ENCODE data around the gene NSD2. TPM values are rescaled to one million over a fixed set of nuclear protein-coding genes. Genes with fewer than 3 reads are reported as not detected.
A peak's percentile ranks its signal among the peaks of the same experiment; 100 is the strongest.
"Not testable (repeated sequence)": the region's sequence is repeated elsewhere in the genome, so short reads cannot be mapped to it uniquely, and the experiment has no call there.

Gene NSD2
- total RNA-seq, 1 donor from 2014 or later, result 45.3 TPM

DNA sequence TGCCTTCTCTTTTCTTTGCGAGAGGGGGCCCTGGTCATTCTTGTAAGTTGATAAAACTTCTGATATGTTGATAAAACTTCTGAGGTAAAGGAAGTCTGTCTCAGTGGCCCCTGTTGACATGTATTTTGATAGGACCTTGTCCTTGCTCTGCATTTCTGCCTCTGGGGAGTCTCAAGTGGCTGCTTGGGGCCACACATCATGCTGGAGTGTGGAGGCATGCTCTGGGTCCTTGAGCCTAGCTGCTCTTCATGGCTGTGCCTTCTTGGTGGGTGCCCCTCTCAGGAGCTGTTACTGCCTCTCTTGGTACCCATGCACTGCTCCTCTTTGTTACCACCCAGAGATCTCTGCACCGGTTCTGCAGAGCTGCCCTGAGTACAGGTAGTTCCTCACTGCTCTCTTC lies 14.2 kb downstream of the NSD2 start:
- intact Hi-C loops (cut with micrococcal nuclease), result no loop called here
- ATAC-seq, result no peak
- DNase-seq, result no peak

DNA sequence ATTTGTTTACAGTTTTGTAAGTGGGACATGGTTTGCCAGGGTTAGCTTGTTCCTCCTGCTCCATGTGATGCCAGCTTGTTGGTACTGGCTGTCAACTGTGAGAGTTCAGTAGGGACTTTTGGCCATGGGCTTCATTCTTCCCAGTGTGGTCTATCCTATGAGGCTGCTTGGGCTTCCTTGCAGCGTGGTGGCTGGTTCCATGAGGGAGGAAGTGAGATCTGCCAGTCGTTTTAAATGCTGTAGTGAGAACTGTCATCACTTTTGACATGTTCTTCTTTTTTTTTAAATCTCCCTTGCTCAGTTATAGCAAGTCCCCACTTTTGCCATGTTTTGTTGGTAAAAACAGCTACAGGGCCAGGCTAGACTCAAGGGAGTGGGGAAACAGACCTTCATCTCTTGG lies 15.9 kb downstream of the NSD2 start:
- ATAC-seq, result no peak
- no peak for DNase-seq
- intact Hi-C loops (cut with micrococcal nuclease), result no loop called here

DNA sequence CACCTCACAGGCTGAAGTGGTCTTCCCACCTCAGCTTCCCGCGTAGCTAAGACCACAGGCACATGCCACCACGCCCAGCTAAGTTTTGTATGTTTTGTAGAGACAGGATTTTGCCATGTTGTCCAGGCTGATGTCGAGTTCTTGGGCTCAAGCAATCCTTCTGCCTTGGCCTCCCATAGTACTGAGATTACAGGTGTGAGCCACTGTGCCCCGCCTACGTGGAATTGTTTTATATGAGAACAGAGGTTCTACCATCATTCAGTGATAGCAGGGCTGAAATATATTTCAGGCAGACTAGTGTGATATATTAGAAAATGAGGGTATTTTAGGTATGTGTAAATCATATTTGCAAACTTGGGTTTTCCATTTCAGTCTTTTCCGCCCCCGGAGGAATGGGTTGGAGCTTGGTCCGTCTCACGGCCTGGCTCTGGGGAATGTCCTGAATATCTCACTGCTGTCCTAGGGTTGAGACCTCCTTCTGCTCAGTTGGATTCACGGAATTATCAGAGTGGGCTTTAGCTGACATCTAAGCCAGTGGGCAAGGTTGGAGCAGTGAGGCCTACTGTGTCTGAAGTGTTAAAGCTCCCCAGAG lies 19.9 kb downstream of the NSD2 start:
- intact Hi-C loops (cut with micrococcal nuclease), result no loop called here
- DNase-seq (no peak), ATAC-seq (no peak)

DNA sequence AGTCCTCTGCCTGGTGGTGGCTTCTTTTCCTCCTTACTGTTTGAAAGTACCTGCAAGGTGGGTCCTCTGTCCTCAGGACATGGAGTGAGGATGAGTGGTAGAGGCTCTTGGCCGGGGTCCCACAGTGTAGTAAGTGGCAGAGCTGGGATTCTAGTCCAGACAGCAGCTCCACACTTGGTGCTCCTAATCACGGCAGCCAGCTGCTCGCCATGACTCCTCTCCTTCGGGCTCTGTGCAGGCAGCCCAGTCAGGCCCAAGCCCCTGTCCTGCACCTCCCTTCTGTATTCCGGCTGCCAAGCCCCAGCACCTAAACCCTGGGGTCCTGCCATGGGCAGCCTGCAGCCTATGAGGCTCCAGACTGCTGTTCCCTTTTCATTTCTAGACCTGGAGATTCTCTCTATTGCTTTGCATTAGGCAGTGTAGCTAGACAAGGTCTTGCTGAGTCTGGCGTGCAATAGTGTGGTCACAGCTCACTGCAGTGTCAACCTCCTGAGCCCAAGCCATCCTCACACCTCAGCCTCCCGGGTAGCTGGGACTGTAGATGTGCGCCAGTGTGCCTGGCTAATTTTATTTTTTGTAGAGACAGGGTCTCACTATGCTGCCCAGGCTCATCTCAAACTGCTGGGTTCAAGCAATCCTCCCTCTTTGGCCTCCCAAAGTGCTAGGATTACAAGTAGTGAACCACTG lies 24.9 kb downstream of the NSD2 start:
- intact Hi-C loops (cut with micrococcal nuclease), result no loop called here
- no peak for ATAC-seq
- DNase-seq, result no peak

DNA sequence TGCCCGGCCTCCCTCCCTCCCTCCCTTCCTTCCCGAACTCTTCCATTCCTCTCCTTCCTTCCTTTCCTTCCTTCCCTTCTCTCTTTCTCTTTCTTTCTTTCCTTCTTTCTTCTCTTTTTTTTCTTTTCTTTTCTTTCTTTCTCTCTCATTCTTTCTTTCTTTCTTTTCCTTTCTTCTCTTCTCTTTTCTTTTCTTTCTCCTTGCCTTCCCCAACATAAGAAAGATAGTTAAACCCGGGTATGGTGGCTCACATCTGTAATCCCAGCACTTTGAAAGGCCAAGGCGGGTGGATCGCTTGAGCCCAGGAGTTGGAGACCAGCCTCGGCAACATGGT lies 25.4 kb downstream of the NSD2 start:
- ATAC-seq (no peak), DNase-seq (no peak)
- intact Hi-C loops (cut with micrococcal nuclease), result no loop called here

DNA sequence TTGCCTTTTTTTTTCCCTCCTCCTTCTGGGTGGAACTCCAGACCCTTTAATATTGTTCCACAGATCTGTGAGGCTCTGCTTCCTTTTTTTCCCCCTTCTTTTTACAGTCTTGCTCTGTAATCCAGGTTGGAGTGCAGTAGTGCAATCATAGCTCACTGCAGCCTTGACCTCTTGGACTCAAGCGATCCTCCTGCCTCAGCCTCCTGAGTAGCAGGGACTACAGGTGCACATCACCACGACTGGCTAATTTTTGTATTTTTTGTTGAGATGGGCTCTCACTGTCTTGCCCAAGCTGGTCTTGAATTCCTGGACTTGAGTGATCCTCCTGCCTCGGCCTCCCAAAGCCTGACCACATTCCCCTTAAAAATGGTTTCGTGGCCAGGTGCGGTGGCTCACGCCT lies 26.8 kb downstream of the NSD2 start:
- intact Hi-C loops (cut with micrococcal nuclease), result no loop called here
- ATAC-seq, result no peak
- no peak for DNase-seq

DNA sequence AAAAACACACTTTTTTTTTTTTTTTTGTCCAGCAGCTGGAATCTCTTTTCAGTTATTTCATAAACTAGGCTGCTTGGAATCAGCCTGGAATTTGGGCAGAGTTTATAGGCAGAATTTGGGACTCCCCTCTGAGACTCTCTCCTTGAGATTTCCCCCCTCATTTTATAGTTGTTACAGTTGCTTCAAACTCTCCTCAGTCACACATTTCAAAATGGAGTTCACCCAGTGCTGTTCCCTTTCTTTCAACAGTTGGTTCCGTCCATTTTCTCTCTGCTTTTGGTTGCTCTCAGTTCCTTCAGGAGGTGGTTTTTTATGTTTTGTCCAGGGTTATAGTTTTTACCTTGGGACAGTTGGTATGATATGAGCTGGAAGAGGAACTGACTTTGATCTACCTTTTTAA lies 27.5 kb downstream of the NSD2 start:
- no peak for DNase-seq
- ATAC-seq, result no peak

DNA sequence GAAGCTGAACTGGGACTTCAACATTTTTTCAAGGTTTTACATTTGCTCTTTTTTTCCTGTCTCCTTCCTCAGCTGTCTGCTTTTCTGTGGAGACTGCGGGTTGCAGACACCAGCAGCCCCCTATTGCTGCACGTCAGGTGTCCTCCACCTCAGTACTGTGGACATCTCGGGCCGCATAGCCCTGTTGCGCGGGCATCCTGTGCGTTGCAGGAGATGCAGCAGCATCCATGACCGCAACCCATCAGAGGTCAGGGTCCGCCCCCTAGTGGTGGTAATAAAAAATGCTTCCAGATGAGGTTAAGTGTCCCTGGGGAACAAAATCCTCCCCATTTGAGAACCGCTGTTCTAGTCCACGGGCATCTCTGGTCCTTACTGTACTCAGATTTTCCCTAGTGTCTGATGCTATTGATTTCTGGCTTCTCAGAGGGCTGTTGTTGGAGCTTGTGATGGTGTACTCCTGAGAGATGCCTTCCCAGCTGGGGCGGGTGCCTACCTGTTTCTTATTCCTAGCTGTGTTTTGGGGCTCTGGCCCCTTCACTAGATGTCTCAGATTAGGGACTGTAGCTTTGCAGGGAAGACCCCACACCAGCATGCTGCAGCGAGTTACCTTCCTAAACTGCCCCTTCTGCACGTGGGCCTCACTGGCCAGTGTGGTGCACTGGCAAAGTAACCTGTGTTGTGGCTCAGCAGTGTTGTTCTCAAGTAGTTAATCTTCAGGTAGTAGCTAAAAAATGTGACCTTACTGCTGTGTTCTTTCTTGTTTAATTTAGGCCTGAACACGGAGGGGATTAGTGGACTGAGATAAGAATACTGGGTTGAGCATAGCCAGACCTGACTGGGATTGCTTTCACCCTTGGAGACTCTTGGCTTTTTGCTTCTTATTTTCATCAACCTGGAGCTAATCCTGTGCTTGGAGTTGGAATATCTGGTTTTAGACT lies 28.2 kb downstream of the NSD2 start:
- peak; percentile 92 for ATAC-seq
- intact Hi-C loops (cut with micrococcal nuclease), result no loop called here
- DNase-seq, result peak; percentile 65

More for the DNA sequence above, 27.5 kb downstream of the NSD2 start:
- intact Hi-C loops (cut with micrococcal nuclease), result no loop called here

DNA sequence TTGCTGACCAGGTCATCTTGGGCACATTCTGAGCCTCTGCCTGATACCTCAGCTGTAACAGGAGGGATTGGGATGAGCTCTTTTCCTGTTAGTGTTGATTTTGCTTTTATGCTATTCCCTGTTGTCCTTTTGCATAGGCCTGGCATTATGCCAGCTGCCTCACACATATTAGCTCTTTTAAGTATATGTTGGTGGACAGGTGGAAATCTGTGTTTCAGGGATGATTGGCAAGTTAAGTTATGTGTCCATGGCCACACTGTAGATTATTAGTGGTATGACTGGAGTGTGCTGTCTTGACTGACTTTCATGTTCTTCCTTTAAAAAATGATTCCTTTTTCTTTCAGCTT lies 28.9 kb downstream of the NSD2 start:
- ATAC-seq (no peak), DNase-seq (no peak)
- intact Hi-C loops (cut with micrococcal nuclease), result no loop called here

DNA sequence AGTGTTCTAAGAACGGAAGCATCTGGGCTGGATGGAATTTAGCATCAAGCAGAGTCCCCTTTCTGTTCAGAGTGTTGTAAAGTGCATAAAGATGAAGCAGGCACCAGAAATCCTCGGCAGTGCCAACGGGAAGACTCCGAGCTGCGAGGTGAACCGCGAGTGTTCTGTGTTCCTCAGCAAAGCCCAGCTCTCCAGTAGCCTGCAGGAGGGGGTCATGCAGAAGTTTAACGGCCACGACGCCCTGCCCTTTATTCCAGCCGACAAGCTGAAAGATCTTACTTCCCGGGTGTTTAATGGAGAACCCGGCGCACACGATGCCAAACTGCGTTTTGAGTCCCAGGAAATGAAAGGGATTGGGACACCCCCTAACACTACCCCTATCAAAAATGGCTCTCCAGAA lies 29.4 kb downstream of the NSD2 start:
- DNase-seq (no peak), ATAC-seq (no peak)
- intact Hi-C loops (cut with micrococcal nuclease), result no loop called here

DNA sequence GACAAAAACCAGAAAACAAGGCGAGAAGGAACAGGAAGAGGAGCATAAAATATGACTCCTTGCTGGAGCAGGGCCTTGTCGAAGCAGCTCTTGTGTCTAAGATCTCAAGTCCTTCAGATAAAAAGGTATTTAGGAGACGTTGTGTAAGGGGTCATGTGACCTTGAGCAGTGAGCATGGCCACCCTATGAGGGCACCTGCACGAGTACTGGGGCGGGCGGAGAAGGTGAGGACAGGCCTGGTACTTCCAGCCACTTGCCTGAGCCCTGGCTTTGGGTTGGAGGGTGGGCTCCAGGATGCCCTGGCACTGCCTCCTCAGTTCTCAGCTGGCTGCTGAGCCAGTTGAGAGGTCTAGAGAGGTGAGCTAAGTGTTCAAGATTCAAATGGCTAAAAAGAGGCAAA lies 29.9 kb downstream of the NSD2 start:
- DNase-seq (no peak), ATAC-seq (no peak)
- intact Hi-C loops (cut with micrococcal nuclease), result no loop called here

DNA sequence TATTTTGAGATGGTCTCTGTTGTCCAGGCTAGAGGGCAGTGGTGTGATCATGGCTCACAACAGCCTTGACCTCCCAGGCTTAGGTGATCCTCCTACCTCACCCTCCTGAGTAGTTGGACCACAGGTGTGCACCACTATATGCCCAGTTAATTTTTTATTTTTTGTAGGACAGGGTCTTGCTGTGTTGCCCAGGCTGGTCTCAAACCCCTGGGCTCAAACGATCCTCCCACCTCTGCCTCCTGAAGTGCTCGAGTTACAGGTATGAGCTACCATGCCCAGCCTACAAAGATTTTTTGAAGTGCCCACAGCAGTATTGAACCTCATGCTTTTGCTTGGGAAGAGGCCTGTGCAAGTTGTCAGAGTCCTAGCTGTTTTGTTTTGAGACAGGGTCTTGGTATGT lies 31.1 kb downstream of the NSD2 start:
- intact Hi-C loops (cut with micrococcal nuclease), result no loop called here
- DNase-seq (no peak), ATAC-seq (no peak)

DNA sequence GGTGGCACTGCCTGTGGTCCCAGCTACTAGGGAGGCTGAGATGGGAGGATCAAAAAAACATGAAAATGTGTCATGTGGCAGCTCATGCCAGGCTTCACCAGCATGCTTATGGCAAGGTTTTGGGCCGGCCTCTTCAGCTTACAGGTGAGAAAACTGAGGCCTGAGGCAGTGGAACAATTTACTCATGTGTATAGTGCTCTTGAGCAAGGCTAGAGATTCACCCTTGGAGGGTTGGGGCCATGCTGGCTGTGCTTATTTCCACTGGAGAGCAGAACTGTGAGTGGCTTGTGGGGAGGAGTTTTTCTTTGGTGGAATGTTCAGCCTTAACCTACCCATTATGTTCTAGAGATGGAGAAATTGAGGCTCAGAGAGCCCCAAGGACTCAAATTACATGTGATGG lies 31.8 kb downstream of the NSD2 start:
- DNase-seq, result no peak
- intact Hi-C loops (cut with micrococcal nuclease), result no loop called here

DNA sequence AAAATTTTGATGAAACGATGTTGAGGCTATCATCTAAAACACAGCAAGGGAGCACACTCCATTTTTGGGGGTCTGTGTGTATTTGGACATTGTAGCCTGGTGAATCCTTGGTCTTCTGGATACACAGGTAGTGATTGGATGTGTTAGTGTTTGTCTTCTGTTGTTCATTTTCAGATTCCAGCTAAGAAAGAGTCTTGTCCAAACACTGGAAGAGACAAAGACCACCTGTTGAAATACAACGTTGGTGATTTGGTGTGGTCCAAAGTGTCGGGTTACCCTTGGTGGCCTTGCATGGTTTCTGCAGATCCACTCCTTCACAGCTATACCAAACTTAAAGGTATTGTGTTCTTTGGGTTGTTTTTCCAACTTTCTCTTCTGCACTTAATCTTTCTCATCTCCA lies 32.8 kb downstream of the NSD2 start:
- no peak for ATAC-seq
- intact Hi-C loops (cut with micrococcal nuclease), result no loop called here
- DNase-seq, result no peak

More for the DNA sequence above, 31.8 kb downstream of the NSD2 start:
- no peak for ATAC-seq

DNA sequence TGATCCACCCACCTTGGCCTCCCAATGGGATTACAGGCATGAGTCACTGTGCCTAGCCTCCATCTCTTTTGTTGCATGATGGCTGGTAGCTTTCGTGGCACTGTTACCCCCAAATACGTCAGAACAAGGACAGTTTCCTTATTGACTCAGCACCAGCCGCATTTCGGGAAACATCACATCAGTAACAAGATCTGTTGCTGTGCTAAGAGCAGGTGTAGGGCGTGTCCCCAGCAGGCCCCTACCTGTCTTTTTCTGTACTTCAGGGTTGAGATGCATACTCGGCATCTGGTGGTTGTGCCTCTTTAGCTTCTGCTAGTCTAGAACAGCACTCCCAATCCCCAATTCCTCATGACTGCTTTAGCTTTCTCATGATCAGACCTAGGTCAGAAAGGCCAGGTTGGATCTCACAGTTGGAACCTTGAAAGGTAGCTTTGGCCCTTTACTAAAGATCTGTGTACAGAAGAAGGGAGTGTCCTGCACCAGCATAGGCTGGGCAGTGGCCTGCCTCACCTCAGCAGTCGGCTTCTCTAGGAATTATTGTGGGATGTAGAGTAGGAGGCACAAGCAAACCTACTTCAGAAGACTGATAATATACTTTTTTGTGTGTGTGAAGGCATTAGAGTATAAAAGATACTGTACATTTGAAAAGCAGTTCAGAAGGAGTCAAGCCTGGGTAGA lies 36.8 kb downstream of the NSD2 start:
- intact Hi-C loops (cut with micrococcal nuclease), result no loop called here
- DNase-seq (no peak), ATAC-seq (no peak)

DNA sequence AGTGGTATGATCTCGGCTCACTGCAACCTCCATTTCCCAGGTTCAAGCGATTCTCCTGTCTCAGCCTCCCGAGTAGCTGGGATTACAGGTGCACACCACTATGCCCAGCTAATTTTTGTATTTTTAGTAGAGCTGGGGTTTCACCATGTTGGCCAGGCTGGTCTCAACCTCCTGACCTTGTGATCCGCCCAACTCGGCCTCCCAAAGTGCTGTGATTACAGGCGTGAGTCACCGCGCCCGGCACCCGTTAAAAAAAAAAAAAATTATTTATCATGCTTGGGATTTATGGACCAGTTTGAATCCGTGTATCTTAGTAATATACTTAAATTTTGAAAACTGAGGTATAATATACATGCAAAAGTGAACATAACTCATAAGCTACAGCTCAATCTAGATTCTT lies 38.5 kb downstream of the NSD2 start:
- intact Hi-C loops (cut with micrococcal nuclease); ATAC-seq; DNase-seq: not testable (repeated sequence)

DNA sequence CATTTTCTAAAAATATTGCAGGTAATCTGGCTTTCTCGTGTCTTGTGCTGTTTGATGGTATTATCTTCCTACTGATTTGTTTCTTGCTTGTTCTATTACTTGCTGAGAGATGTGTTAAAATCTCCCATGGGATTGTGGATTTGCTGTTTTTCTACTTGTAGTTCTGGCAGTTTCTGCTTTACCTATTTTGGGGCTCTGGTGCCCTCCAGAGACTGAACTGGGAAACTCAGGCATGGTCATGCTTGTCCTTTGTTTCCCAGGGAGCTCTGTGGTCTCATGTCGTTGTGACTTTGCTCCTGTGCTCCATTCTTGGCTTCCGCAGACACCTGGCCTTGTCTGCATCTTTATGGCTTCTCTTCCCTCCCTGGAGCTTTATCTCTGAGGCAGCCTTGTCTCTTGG lies 39.5 kb downstream of the NSD2 start:
- DNase-seq (no peak), ATAC-seq (peak; percentile 30)
- intact Hi-C loops (cut with micrococcal nuclease), result no loop called here

DNA sequence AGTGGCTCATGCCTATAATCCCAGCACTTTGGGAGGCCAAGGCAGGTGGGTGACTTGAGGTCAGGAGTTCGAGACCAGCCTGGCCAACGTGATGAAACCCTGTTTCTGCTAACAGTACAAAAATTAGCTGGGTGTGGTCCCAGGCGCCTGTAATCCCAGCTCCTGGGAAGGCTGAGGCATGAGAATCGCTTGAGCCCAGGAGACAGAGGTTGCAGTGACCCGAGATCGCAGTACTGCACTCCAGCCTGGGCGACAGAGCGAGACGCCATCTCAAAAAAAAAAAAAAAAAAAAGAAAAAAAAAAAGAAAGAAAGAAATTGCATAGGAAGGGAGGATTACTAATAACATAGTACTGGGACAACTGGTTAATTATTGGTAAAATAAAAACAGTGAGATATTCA lies 40.1 kb downstream of the NSD2 start:
- intact Hi-C loops (cut with micrococcal nuclease); DNase-seq; ATAC-seq: not testable (repeated sequence)

DNA sequence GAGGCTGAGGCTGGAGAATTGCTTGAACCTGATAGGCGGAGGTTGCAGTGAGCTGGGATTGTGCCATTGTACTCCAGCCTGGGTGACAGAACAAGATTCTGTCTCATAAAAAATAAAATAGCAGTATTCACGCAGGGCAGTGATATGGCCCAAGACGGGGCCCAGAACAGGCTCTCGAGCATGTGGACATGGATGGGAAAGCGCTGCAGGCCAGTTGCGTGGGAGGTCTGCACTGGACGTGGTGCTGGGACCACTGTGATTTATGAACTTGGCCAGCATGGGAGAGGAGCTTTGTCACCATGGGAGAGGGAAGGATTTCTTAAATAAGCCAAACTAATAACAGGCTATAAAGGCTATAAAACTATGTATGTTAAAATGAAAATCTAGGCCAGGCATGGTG lies 51.6 kb downstream of the NSD2 start:
- no peak for DNase-seq
- no peak for ATAC-seq
- intact Hi-C loops (cut with micrococcal nuclease), result loop anchor here (10.0 kb wide), 1 partner anchor 532 kb away; no protein-coding TSS in a partner anchor

DNA sequence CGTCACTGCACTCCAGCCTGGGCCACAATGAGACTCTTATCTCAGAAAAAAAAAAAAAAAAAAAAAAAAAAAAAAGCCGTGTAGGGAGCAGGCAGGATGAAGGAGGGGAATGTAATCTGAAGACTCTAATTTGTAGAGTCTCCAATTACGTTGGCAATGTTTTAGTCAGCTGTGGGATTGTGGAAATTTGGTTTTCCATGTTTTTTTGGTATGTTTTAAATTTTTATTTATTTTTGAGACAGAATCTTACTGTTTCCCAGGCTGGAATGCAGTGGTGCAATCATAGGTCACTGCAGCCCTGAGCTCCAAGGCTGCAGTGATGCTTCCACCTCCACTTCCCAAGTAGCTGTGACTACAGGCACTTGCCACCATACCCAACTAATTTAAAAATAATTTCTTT lies 56.5 kb downstream of the NSD2 start:
- DNase-seq (no peak), ATAC-seq (no peak)
- intact Hi-C loops (cut with micrococcal nuclease), result loop anchor here (10.0 kb wide), 1 partner anchor 527 kb away; no protein-coding TSS in a partner anchor

Data from left ventricle myocardium superior (tissue), 1 donor.